Smooth muscle cell (in vitro differentiated cells): ENCODE results near the gene ZNF32. TPM values are rescaled to one million over a fixed set of nuclear protein-coding genes. Genes with fewer than 3 reads are reported as not detected.

Experiments
- DNase-seq: peaks from one replicate; lab custom pipeline; 2025; ENCODE audit not compliant: unreplicated experiment; lab: John Stamatoyannopoulos, UW
- H2AFZ ChIP-seq: fragments of 200-600 bp; sonication (generic); 2 replicates; pipeline ENCODE4 v1.6.0; 2016; ENCODE audit warnings: antibody characterized with exemption, low read depth, mild to moderate bottlenecking
- H3F3A ChIP-seq: fragments of 200-600 bp; sonication (generic); 2 replicates; pipeline ENCODE4 v1.6.0; 2017; ENCODE audit warnings: antibody characterized with exemption, low read depth
- H3K27ac ChIP-seq: fragments of 200-600 bp; sonication (generic); 2 replicates; pipeline ENCODE4 v1.5.1; 2016; ENCODE audit warnings: low read depth, mild to moderate bottlenecking
- H3K27me3 ChIP-seq: fragments of 200-600 bp; sonication (generic); 2 replicates; pipeline ENCODE4 v1.6.1; 2016; ENCODE audit warnings: low read depth, mild to moderate bottlenecking
- H3K36me3 ChIP-seq: fragments of 200-600 bp; sonication (generic); 2 replicates; pipeline ENCODE4 v1.5.1; 2016; ENCODE audit warnings: low read depth
- H3K4me1 ChIP-seq: fragments of 200-600 bp; sonication (generic); 2 replicates; pipeline ENCODE4 v1.5.1; 2016; ENCODE audit warnings: low read depth
- H3K4me2 ChIP-seq: fragments of 200-600 bp; sonication (generic); 2 replicates; pipeline ENCODE4 v1.6.0; 2016; ENCODE audit warnings: mild to moderate bottlenecking
- H3K4me3 ChIP-seq: fragments of 200-600 bp; sonication (generic); 2 replicates; pipeline ENCODE4 v1.5.1; 2016; ENCODE audit warnings: mild to moderate bottlenecking
- H3K79me2 ChIP-seq: fragments of 200-600 bp; sonication (generic); 2 replicates; pipeline ENCODE4 v1.6.0; 2016; ENCODE audit warnings: low read depth, mild to moderate bottlenecking
- H3K9ac ChIP-seq: fragments of 200-600 bp; sonication (generic); 2 replicates; pipeline ENCODE4 v1.6.0; 2016; ENCODE audit warnings: low read depth
- H3K9me3 ChIP-seq: fragments of 200-600 bp; sonication (generic); replicated peaks from 2 replicates; pipeline ENCODE4 v1.5.1; 2016; ENCODE audit warnings: low read depth
- H4K20me1 ChIP-seq: fragments of 200-600 bp; sonication (generic); 2 replicates; pipeline ENCODE4 v1.6.0; 2016; ENCODE audit warnings: low read depth
- CTCF ChIP-seq: fragments of 200-600 bp; sonication (generic); IDR thresholded peaks from 2 replicates; pipeline ENCODE4 v1.5.1; 2017; ENCODE audit warnings: borderline replicate concordance, mild to moderate bottlenecking, antibody characterized with exemption; ENCODE audit not compliant: insufficient read depth, poor library complexity, severe bottlenecking
- WGBS: methylation state at CpG from one replicate; pipeline ENCODE4 v1.1.7; 2016; ENCODE audit warnings: low lambda C conversion rate; 5-methylcytosine and 5-hydroxymethylcytosine counted together
- polyA plus RNA-seq: library from polyadenylated mRNA; unstranded; fragments of >200 nt; fragmentation: Nextera tagmentation; extraction: Ambion mirVana; gene quantifications from 2 replicates; pipeline ENCODE4 v1.2.1, GENCODE V29; 2016
- total RNA-seq: library from RNA; depleted of rRNA; stranded (reverse); fragments of >200 nt; gene quantifications from 2 replicates; pipeline ENCODE4 v1.2.3, GENCODE V29; 2014

Gene ZNF32
- total and polyA plus RNA-seq, 2 experiments from 2014 or later = 36.3 to 40.6 TPM

- WGBS = 81% methylated on average over 2 of the region's 2 CpGs
- peaks cover 4% of the 10 kb centered on the region for H3K27me3 ChIP-seq
- no peak overlapping the region for H3K4me2 ChIP-seq
Observed at GRCh38 chr10:43682956-43683355, 34.3 kb upstream of the ZNF32 start.

GRCh38 chr10:43681721-43682120 lies 33.0 kb upstream of the ZNF32 start:
- H4K20me1 ChIP-seq = no peaks in the 10 kb centered on the region
- 89% methylated on average over 6 of the region's 6 CpGs for WGBS
- H2AFZ ChIP-seq = no peak overlapping the region
- no peak overlapping the region for H3K4me2 ChIP-seq
- no peak overlapping the region for H3K27ac ChIP-seq
- no peak for DNase-seq
- H3K36me3 ChIP-seq = no peaks in the 10 kb centered on the region
- H3K4me3 ChIP-seq = no peak overlapping the region
- no peaks in the 10 kb centered on the region for H3K4me1 ChIP-seq
- no peaks in the 10 kb centered on the region for H3K79me2 ChIP-seq
- H3K9ac ChIP-seq = no peak overlapping the region
- TF ChIP-seq CTCF = no peak
- peaks cover 4% of the 10 kb centered on the region for H3K27me3 ChIP-seq
- H3K9me3 ChIP-seq = no peaks in the 10 kb centered on the region
- no peaks in the 10 kb centered on the region for H3F3A ChIP-seq

More at GRCh38 chr10:43682956-43683355, 34.3 kb upstream of the ZNF32 start:
- H2AFZ ChIP-seq = no peak overlapping the region
- H3K79me2 ChIP-seq = no peaks in the 10 kb centered on the region
- H4K20me1 ChIP-seq = no peaks in the 10 kb centered on the region
- no peak overlapping the region for H3K9ac ChIP-seq
- H3K27ac ChIP-seq = no peak overlapping the region
- H3K4me3 ChIP-seq = no peak overlapping the region
- no peaks in the 10 kb centered on the region for H3F3A ChIP-seq
- no peak for DNase-seq
- no peak for TF ChIP-seq CTCF
- no peaks in the 10 kb centered on the region for H3K9me3 ChIP-seq
- H3K36me3 ChIP-seq = no peaks in the 10 kb centered on the region
- H3K4me1 ChIP-seq = no peaks in the 10 kb centered on the region

- no peak overlapping the region for H3K9ac ChIP-seq
- whole genome bisulfite sequencing = 90% methylated on average over 7 of the region's 7 CpGs
- no peak for TF ChIP-seq CTCF
- H3K27ac ChIP-seq = no peak overlapping the region
- no peak overlapping the region for H3K4me3 ChIP-seq
- no peaks in the 10 kb centered on the region for H3K4me1 ChIP-seq
- H3K79me2 ChIP-seq = no peaks in the 10 kb centered on the region
- H3F3A ChIP-seq = no peaks in the 10 kb centered on the region
- H3K9me3 ChIP-seq = no peaks in the 10 kb centered on the region
- no peak overlapping the region for H3K4me2 ChIP-seq
- no peak overlapping the region for H2AFZ ChIP-seq
- H4K20me1 ChIP-seq = no peaks in the 10 kb centered on the region
- H3K36me3 ChIP-seq = no peaks in the 10 kb centered on the region
- peaks cover 4% of the 10 kb centered on the region for H3K27me3 ChIP-seq
- no peak for DNase-seq
Observed at GRCh38 chr10:43681220-43681619, 32.5 kb upstream of the ZNF32 start.

- H3K36me3 ChIP-seq = no peaks in the 10 kb centered on the region
- H3K9ac ChIP-seq = no peak overlapping the region
- H3F3A ChIP-seq = no peaks in the 10 kb centered on the region
- H4K20me1 ChIP-seq = no peaks in the 10 kb centered on the region
- H3K4me1 ChIP-seq = no peaks in the 10 kb centered on the region
- peaks cover 4% of the 10 kb centered on the region for H3K27me3 ChIP-seq
- DNase-seq = no peak
- no peaks in the 10 kb centered on the region for H3K79me2 ChIP-seq
- TF ChIP-seq CTCF = no peak
- WGBS = 89% methylated on average over 4 of the region's 4 CpGs
- H3K27ac ChIP-seq = no peak overlapping the region
- H3K4me2 ChIP-seq = no peak overlapping the region
- H3K4me3 ChIP-seq = no peak overlapping the region
- no peak overlapping the region for H2AFZ ChIP-seq
- no peaks in the 10 kb centered on the region for H3K9me3 ChIP-seq
Observed at GRCh38 chr10:43680035-43680434, 31.4 kb upstream of the ZNF32 start.
